Tibial artery (tissue), 4 donors: ENCODE data around the gene UBE2K.
A peak's percentile ranks its signal among the peaks of the same experiment; 100 is the strongest.

Experiments used
- DNase-seq, 2 donors: peaks; one replicate each; pipeline ENCODE4 v3.0.0-alpha.2; 2019
- H3K27ac ChIP-seq, 2 donors: fragments of 200-600 bp; sonication (generic) in 1 of 2; 1 replicate in 1 of 2; 2 replicates in 1 of 2; pipeline ENCODE4 v1.5.1; 2018 to 2019; ENCODE audit warnings: mild to moderate bottlenecking in 1 of 2
- H3K27me3 ChIP-seq, 2 donors: fragments of 200-600 bp; sonication (generic) in 1 of 2; one replicate each; pipeline versions ENCODE4 v1.5.1 to v1.6.0; 2016 to 2019
- H3K36me3 ChIP-seq, 3 donors: fragments of 200-600 bp; sonication (generic) in 2 of 3; one replicate each; pipeline ENCODE4 v1.5.1; 2016 to 2019; ENCODE audit warnings: mild to moderate bottlenecking in 2 of 3
- H3K4me1 ChIP-seq, 4 donors: fragments of 200-600 bp; sonication (generic) in 2 of 4; 1 replicate in 3 of 4; 2 replicates in 1 of 4; pipeline ENCODE4 v1.5.1; 2016 to 2019
- H3K4me3 ChIP-seq, 2 donors: fragments of 200-600 bp; sonication (generic) in 1 of 2; 1 replicate in 1 of 2; 2 replicates in 1 of 2; pipeline ENCODE4 v1.5.1; 2018 to 2019; ENCODE audit warnings: mild to moderate bottlenecking in 2 of 2
- H3K9me3 ChIP-seq, 3 donors: fragments of 200-600 bp; sonication (generic) in 1 of 3; one replicate each; pipeline ENCODE4 v1.5.1; 2016 to 2019
- intact Hi-C: fragments of 100-400 bp; cut with DNase I; formaldehyde crosslinking; loops from one replicate; pipeline ENCODE4 v1.15.0; 2023; ENCODE audit warnings: low total_unique reads
- TF ChIP-seq, protein P1 (sequence below), 2 experiments: fragments of 200-600 bp in 1 of 2; fragments of 450-650 bp in 1 of 2; IDR thresholded peaks; one replicate each; pipeline ENCODE4 v1.5.1; 2017 to 2019; ENCODE audit warnings: antibody characterized with exemption in 2 of 2, mild to moderate bottlenecking in 1 of 2, moderate library complexity in 1 of 2

UBE2K gene

DNA sequence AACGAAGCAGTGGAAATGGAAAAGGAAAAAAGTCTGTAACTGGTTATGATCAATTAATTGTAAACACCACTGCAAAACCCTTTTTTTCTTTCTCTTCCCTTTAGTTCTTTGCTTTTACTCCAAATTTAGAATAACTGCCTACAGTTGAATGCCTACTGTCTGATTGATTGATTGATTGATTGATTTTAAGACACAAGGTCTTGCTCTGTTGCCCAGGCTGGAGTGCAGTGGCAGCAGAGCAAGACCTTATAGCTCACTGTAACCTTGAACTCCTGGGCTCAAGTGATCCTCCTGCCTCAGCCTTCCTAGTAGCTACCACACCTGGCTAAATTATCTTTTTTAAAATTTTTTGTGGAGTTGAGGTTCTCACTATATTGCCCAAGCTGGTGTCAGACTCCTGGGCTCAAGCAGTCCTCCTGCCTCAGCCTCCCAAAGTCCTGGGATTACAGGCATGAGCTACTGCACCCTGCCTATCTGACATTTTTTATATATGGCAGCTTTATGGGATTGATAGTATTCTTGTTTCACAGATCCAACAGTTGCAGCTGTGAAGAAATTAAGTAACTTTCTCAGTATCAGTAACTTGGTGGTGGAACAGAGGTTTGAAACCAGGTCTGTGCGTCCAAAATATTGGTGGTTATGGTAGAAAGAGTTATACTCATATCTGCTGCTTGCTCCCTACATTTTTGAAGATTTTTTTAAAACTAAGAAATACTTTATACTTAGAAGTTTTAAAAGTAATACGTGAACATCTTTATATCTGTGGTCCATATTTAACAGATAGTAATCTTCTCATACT, 12.4 kb downstream of the UBE2K start:
- H3K36me3 ChIP-seq = no peaks in the 10 kb centered on the region
- DNase-seq = no peak
- H3K27ac ChIP-seq = no peak overlapping the region
- TF ChIP-seq, protein P1, sequence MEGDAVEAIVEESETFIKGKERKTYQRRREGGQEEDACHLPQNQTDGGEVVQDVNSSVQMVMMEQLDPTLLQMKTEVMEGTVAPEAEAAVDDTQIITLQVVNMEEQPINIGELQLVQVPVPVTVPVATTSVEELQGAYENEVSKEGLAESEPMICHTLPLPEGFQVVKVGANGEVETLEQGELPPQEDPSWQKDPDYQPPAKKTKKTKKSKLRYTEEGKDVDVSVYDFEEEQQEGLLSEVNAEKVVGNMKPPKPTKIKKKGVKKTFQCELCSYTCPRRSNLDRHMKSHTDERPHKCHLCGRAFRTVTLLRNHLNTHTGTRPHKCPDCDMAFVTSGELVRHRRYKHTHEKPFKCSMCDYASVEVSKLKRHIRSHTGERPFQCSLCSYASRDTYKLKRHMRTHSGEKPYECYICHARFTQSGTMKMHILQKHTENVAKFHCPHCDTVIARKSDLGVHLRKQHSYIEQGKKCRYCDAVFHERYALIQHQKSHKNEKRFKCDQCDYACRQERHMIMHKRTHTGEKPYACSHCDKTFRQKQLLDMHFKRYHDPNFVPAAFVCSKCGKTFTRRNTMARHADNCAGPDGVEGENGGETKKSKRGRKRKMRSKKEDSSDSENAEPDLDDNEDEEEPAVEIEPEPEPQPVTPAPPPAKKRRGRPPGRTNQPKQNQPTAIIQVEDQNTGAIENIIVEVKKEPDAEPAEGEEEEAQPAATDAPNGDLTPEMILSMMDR (IDR thresholded peaks at IDR 0.05) = no peak
- H3K9me3 ChIP-seq = no peaks in the 10 kb centered on the region
- no peak overlapping the region for H3K4me3 ChIP-seq
- intact Hi-C loops = no loop called here
- H3K4me1 ChIP-seq = peaks cover 0 to 89% (median 32%) of the 10 kb centered on the region in 4 donors
- H3K27me3 ChIP-seq = no peaks in the 10 kb centered on the region

DNA sequence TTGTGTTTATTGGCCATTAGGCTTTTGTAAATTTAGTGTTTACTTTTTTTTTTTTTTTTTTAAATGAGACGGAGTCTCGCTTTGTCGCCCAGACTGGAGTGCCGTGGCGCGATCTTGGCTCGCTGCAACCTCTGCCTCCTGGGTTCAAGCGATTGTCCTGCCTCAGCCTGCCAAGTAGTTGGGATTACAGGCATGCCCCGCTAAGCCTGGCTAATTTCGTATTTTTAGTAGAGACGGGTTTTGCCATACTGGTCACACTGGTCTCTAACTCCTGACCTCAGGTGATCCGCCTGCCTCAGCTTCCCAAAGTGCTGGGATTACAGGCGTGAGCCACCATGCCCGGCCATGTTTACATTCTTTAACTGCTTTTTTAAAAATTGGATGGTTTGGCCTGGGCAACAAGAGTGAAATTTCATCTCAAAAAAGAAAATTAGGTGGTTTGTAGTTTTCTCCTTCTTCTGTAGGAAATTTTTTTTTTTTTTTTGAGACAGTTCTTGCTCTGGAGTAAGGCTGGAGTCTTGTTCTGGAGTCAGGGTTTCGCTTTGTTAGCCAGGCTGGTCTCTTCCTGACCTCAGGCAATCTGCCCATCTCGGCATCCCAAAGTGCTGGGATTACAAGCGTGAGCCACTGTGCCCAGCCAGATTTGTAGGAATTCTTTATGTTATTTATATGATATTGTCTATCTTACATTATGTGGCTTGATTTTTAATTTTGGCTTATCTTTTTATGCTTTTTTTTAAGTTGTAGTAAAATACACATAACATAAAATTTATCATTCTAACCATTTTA, 15.1 kb downstream of the UBE2K start:
- peak overlapping the region in 1 of 2 donors; percentile 38 for H3K27ac ChIP-seq
- intact Hi-C loops = no loop called here
- peaks cover 0 to 2% (median 0%) of the 10 kb centered on the region in 3 donors for H3K36me3 ChIP-seq
- H3K4me3 ChIP-seq = no peak overlapping the region
- peaks cover 0 to 79% (median 17%) of the 10 kb centered on the region in 4 donors for H3K4me1 ChIP-seq
- no peaks in the 10 kb centered on the region for H3K27me3 ChIP-seq
- TF ChIP-seq, protein P1 (IDR thresholded peaks at IDR 0.05) = no peak
- DNase-seq = peak in 1 of 2 donors; percentile 48
- no peaks in the 10 kb centered on the region for H3K9me3 ChIP-seq

DNA sequence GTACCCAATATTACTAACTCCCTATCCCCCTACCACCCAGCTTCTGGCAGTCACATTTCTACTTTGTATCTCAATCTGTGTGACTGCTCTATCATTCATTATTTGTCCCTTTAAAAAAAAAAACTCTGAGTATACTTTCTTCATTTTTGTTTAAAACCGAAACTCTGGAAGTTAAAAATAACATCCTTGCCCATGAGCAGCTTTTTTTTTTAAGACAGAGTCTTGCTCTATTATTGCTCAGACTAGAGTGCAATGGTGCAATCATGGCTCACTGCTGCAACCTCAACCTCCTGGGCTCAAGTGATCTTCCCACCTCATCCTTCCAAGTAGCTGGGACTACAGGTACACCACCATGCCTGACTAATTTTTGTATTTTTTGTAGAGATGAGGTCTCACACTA, 15.8 kb downstream of the UBE2K start:
- peaks cover 0 to 8% (median 0%) of the 10 kb centered on the region in 3 donors for H3K36me3 ChIP-seq
- DNase-seq = peak in 1 of 2 donors; percentile 55
- H3K27ac ChIP-seq = peak overlapping the region in 1 of 2 donors; percentile 38
- intact Hi-C loops = no loop called here
- TF ChIP-seq, protein P1 (IDR thresholded peaks at IDR 0.05) = no peak
- no peaks in the 10 kb centered on the region for H3K9me3 ChIP-seq
- peaks cover 0 to 72% (median 15%) of the 10 kb centered on the region in 4 donors for H3K4me1 ChIP-seq
- no peak overlapping the region for H3K4me3 ChIP-seq
- H3K27me3 ChIP-seq = no peaks in the 10 kb centered on the region

DNA sequence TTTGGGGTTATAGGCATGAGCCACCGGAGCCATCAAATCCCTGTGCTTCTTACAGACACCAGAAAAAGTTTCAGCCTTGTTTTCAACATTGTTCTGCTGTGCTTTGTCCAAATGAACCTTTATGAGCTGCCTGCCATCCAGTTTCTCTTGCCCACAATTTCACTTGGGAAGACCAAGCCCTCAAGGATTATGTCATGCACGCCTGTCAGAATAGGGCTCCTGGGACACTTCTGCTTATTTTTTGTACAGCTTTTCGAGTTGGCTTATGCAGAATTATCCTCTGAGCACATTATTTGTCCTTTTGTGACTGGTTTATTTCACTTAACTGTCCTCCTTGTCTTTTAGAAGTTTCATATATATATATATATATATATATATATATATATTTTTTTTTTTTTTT, 16.2 kb downstream of the UBE2K start:
- peak in 1 of 2 donors; percentile 23 for DNase-seq
- no peak overlapping the region for H3K4me3 ChIP-seq
- TF ChIP-seq, protein P1 (IDR thresholded peaks at IDR 0.05) = no peak
- H3K27ac ChIP-seq = peak overlapping the region in 1 of 2 donors; percentile 38
- no peaks in the 10 kb centered on the region for H3K9me3 ChIP-seq
- H3K36me3 ChIP-seq = peaks cover 0 to 12% (median 0%) of the 10 kb centered on the region in 3 donors
- no peaks in the 10 kb centered on the region for H3K27me3 ChIP-seq
- peaks cover 0 to 71% (median 13%) of the 10 kb centered on the region in 4 donors for H3K4me1 ChIP-seq
- intact Hi-C loops = no loop called here

DNA sequence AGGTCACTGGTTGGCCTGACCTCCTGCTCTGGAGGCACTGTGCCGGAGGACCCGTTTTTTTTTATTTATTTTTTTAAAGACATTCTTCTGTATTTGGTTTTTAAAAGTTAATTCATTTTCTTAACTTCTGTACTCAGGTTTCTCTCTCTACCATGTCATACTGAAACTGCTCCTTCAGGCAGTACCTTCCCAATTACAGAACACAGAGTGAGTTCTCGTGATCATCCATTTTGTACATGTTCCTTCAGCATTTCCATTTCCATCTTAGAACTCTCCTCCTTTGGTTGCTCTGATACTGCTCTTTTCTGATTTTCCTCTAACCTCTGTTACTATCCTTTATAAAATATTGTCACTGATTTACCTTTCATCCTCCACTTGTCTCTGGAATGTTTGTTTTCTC, 17.9 kb downstream of the UBE2K start:
- TF ChIP-seq, protein P1 (IDR thresholded peaks at IDR 0.05) = no peak
- H3K27me3 ChIP-seq = no peaks in the 10 kb centered on the region
- DNase-seq = no peak
- H3K4me1 ChIP-seq = peaks cover 0 to 74% (median 13%) of the 10 kb centered on the region in 4 donors
- no peaks in the 10 kb centered on the region for H3K9me3 ChIP-seq
- intact Hi-C loops = no loop called here
- H3K36me3 ChIP-seq = peaks cover 0 to 12% (median 0%) of the 10 kb centered on the region in 3 donors
- no peak overlapping the region for H3K27ac ChIP-seq
- H3K4me3 ChIP-seq = no peak overlapping the region
